Upper lobe of right lung (tissue), 1 donor: Measurements from ENCODE around the gene NME2. TPM values are rescaled to one million over a fixed set of nuclear protein-coding genes. Genes with fewer than 3 reads are reported as not detected.

Source experiments
- ATAC-seq: fragments of 200-7000 bp; cut with Tn5 transposase; one replicate; pipeline ENCODE4 v1.9.1; 2020; ENCODE audit warnings: mild to moderate bottlenecking, moderate library complexity
- DNase-seq: peaks from one replicate; pipeline ENCODE4 v3.0.0-alpha.2; 2020
- H3K27ac ChIP-seq: fragments of 200-600 bp; one replicate; pipeline ENCODE4 v1.8.0; 2022
- H3K27me3 ChIP-seq: fragments of 200-600 bp; one replicate; pipeline ENCODE4 v1.8.0; 2022; ENCODE audit warnings: mild to moderate bottlenecking
- H3K36me3 ChIP-seq: fragments of 200-600 bp; one replicate; pipeline ENCODE4 v1.8.0; 2022
- H3K4me1 ChIP-seq: fragments of 200-600 bp; one replicate; pipeline ENCODE4 v1.8.0; 2022
- H3K4me3 ChIP-seq: fragments of 200-600 bp; one replicate; pipeline ENCODE4 v1.8.0; 2022; ENCODE audit warnings: mild to moderate bottlenecking
- H3K9me3 ChIP-seq: fragments of 200-600 bp; one replicate; pipeline ENCODE4 v1.8.0; 2022
- intact Hi-C: fragments of 100-400 bp; cut with DNase I; formaldehyde crosslinking; loops from one replicate; pipeline ENCODE4 v1.11.0; 2022
- total RNA-seq: library from RNA; stranded (reverse); fragmentation: NEBNext Ultra II Directional; extraction: Animal tissue kit (Norgen Biotek cat#: 25700); gene quantifications from one replicate; pipeline ENCODE4 v1.2.1, GENCODE V29; 2021
- TF ChIP-seq, protein P1 (sequence below): fragments of 200-600 bp; IDR thresholded peaks from one replicate; pipeline ENCODE4 v1.8.0; 2022; ENCODE audit warnings: antibody characterized with exemption
- donor health status: DM: no; HTN: yes; CAD: no; lungs with severe emphysema.

The NME2 gene
- total RNA-seq, 1 donor from 2014 or later, result 306 TPM

DNA sequence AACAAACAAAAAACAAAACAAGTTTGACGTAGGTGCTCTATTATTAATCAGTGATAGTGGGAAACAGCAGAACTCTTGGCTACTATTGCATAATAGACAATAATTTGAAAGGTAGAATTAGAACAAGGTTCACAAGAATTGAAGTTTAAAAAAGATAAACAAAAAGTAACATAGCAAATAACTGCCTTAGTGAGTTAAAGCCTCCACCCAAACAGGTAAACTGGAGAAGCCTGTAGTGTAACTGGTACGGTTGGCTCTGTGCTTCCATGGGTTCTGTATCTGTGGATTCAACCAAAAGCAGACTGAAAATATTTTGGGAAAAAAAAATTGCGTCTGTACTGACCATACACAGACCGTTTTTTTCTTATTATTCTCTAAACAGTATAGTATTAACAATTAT lies 55.1 kb downstream of the NME2 start:
- ATAC-seq (no peak), DNase-seq (no peak)
- Histone ChIP-seq H3K4me1 (peaks cover 17% of the 10 kb centered on the region), H3K27me3 (no peaks in the 10 kb centered on the region), H3K27ac (no peak overlapping the region), H3K9me3 (no peaks in the 10 kb centered on the region), H3K4me3 (no peak overlapping the region), H3K36me3 (peaks cover 76% of the 10 kb centered on the region)
- TF ChIP-seq, protein P1, sequence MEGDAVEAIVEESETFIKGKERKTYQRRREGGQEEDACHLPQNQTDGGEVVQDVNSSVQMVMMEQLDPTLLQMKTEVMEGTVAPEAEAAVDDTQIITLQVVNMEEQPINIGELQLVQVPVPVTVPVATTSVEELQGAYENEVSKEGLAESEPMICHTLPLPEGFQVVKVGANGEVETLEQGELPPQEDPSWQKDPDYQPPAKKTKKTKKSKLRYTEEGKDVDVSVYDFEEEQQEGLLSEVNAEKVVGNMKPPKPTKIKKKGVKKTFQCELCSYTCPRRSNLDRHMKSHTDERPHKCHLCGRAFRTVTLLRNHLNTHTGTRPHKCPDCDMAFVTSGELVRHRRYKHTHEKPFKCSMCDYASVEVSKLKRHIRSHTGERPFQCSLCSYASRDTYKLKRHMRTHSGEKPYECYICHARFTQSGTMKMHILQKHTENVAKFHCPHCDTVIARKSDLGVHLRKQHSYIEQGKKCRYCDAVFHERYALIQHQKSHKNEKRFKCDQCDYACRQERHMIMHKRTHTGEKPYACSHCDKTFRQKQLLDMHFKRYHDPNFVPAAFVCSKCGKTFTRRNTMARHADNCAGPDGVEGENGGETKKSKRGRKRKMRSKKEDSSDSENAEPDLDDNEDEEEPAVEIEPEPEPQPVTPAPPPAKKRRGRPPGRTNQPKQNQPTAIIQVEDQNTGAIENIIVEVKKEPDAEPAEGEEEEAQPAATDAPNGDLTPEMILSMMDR, result no peak
- intact Hi-C loops, result no loop called here

Other genes starting within 250 kb of the NME2 start
- 116 TPM for gene SPAG9, start 45.5 kb upstream of the NME2 start, total RNA-seq
- gene NME1, start 12.9 kb upstream of the NME2 start, total RNA-seq, result 29.4 TPM
- 14.2 TPM for gene MBTD1, start 93.6 kb downstream of the NME2 start, total RNA-seq
- gene UTP18, start 94.1 kb downstream of the NME2 start, total RNA-seq, result 30.0 TPM